HG02970 (cell line): Measurements from ENCODE around the gene TIE1.

Experiments
- ATAC-seq: cut with Tn5 transposase; IDR thresholded peaks from one replicate; pipeline ENCODE4 v1.9.1; 2021; ENCODE audit warnings: mild to moderate bottlenecking, moderate library complexity, moderate number of reproducible peaks; ENCODE audit not compliant: unreplicated experiment, low FRiP score

TIE1 gene

GRCh38 chr1:43300378-43301094 lies at the start of gene TIE1:
Gene TIE1 (plus strand): TSS chr1:43300982. CDS start chr1:43301072, 90 bp downstream.
- no peak for ATAC-seq

- no peak for ATAC-seq
Measured at GRCh38 chr1:43251024-43251423, 49.8 kb upstream of the TIE1 start.

GRCh38 chr1:43252225-43252624 lies 48.6 kb upstream of the TIE1 start:
- ATAC-seq, result no peak

- no peak for ATAC-seq
Measured at GRCh38 chr1:43253173-43253572, 47.6 kb upstream of the TIE1 start.

GRCh38 chr1:43253876-43254275 lies 46.9 kb upstream of the TIE1 start:
- ATAC-seq, result no peak

- no peak for ATAC-seq
Measured at GRCh38 chr1:43255438-43256210, 45.2 kb upstream of the TIE1 start.

- no peak for ATAC-seq
Measured at GRCh38 chr1:43256675-43257570, 43.9 kb upstream of the TIE1 start.

- no peak for ATAC-seq
Measured at GRCh38 chr1:43258370-43258769, 42.4 kb upstream of the TIE1 start.

GRCh38 chr1:43265431-43265830 lies 35.4 kb upstream of the TIE1 start:
- ATAC-seq, result no peak

- no peak for ATAC-seq
Measured at GRCh38 chr1:43266881-43267280, 33.9 kb upstream of the TIE1 start.

- ATAC-seq, result no peak
Measured at GRCh38 chr1:43267291-43267805, 33.4 kb upstream of the TIE1 start.

- ATAC-seq, result no peak
Measured at GRCh38 chr1:43267818-43268425, 32.9 kb upstream of the TIE1 start.

GRCh38 chr1:43269627-43270375 lies 31.0 kb upstream of the TIE1 start, which contains the start of gene TMEM125:
Gene TMEM125 (plus strand): TSS chr1:43269983. CDS start chr1:43272723, 2,740 bp downstream.
- no peak for ATAC-seq

- no peak for ATAC-seq
Measured at GRCh38 chr1:43270421-43271095, 30.2 kb upstream of the TIE1 start.

GRCh38 chr1:43271186-43272118 lies 29.3 kb upstream of the TIE1 start:
- ATAC-seq, result no peak

GRCh38 chr1:43272161-43272560 lies 28.6 kb upstream of the TIE1 start:
- no peak for ATAC-seq

GRCh38 chr1:43272576-43273571 lies 27.9 kb upstream of the TIE1 start:
- no peak for ATAC-seq
